ENCODE measurements around the gene KCTD1.

- no peak for TF ChIP-seq CTCF (conservative IDR thresholded peaks at IDR 0.05)
- no peak for TF ChIP-seq ZFX (IDR thresholded peaks at IDR 0.05)
Measured at GRCh38 chr18:26479681-26480079, 68.7 kb downstream of the KCTD1 start.
